Left ventricle myocardium superior (tissue), 1 donor: Measurements from ENCODE around the gene TNFRSF21. TPM values are rescaled to one million over a fixed set of nuclear protein-coding genes. Genes with fewer than 3 reads are reported as not detected.
A peak's percentile ranks its signal among the peaks of the same experiment; 100 is the strongest.
"Not testable (repeated sequence)": the region's sequence is repeated elsewhere in the genome, so short reads cannot be mapped to it uniquely, and the experiment has no call there.

Source experiments
- ATAC-seq: fragments of 200-7000 bp; cut with Tn5 transposase; one replicate; pipeline ENCODE4 v1.9.1; 2020; ENCODE audit warnings: mild to moderate bottlenecking, moderate library complexity
- DNase-seq: peaks from one replicate; pipeline ENCODE4 v3.0.0-alpha.2; 2020
- intact Hi-C: fragments of 100-400 bp; cut with micrococcal nuclease; formaldehyde crosslinking; loops from one replicate; pipeline ENCODE4 v1.11.0; 2022
- total RNA-seq: library from RNA; stranded (reverse); fragmentation: NEBNext Ultra II Directional; extraction: Animal tissue kit (Norgen Biotek cat#: 25700); gene quantifications from one replicate; pipeline ENCODE4 v1.2.1, GENCODE V29; 2021
- donor health status: DM: no; HTN: yes; CAD: no; lungs with severe emphysema.

Gene TNFRSF21
- total RNA-seq, 1 donor from 2014 or later = 9.3 TPM

- intact Hi-C loops = no loop called here
- DNase-seq = no peak
- ATAC-seq = no peak
Measured at GRCh38 chr6:47238456-47238995, 71.2 kb downstream of the TNFRSF21 start.

- intact Hi-C loops = no loop called here
- no peak for DNase-seq
- no peak for ATAC-seq
Measured at GRCh38 chr6:47237196-47237595, 72.5 kb downstream of the TNFRSF21 start.

- intact Hi-C loops = no loop called here
- DNase-seq = peak; percentile 40
- ATAC-seq = peak; percentile 85
Measured at GRCh38 chr6:47235964-47236760, 73.5 kb downstream of the TNFRSF21 start.

GRCh38 chr6:47235421-47235820, 74.3 kb downstream of the TNFRSF21 start:
- DNase-seq (no peak), ATAC-seq (peak; percentile 27)
- intact Hi-C loops = no loop called here

GRCh38 chr6:47234266-47234933, 75.3 kb downstream of the TNFRSF21 start:
- ATAC-seq (no peak), DNase-seq (no peak)
- intact Hi-C loops = no loop called here

- DNase-seq = no peak
- no peak for ATAC-seq
- intact Hi-C loops = no loop called here
Measured at GRCh38 chr6:47231151-47231550, 78.6 kb downstream of the TNFRSF21 start.

GRCh38 chr6:47230579-47230978, 79.1 kb downstream of the TNFRSF21 start:
- DNase-seq (no peak), ATAC-seq (no peak)
- intact Hi-C loops = no loop called here

GRCh38 chr6:47229255-47229654, 80.5 kb downstream of the TNFRSF21 start:
- ATAC-seq (no peak), DNase-seq (no peak)
- intact Hi-C loops = no loop called here

GRCh38 chr6:47228093-47228492, 81.6 kb downstream of the TNFRSF21 start:
- intact Hi-C loops, ATAC-seq, DNase-seq: not testable (repeated sequence)

- intact Hi-C loops, ATAC-seq, DNase-seq: not testable (repeated sequence)
Measured at GRCh38 chr6:47223251-47223650, 86.5 kb downstream of the TNFRSF21 start.

GRCh38 chr6:47221565-47221964, 88.1 kb downstream of the TNFRSF21 start:
- no peak for DNase-seq
- no peak for ATAC-seq
- intact Hi-C loops = no loop called here

GRCh38 chr6:47209632-47210031, 100.1 kb downstream of the TNFRSF21 start:
- DNase-seq = no peak
- ATAC-seq = no peak

GRCh38 chr6:47207261-47207660, 102.4 kb downstream of the TNFRSF21 start:
- DNase-seq = no peak
- no peak for ATAC-seq
- intact Hi-C loops = no loop called here

More at GRCh38 chr6:47209632-47210031, 100.1 kb downstream of the TNFRSF21 start:
- intact Hi-C loops = no loop called here

GRCh38 chr6:47206626-47207025, 103.1 kb downstream of the TNFRSF21 start:
- no peak for DNase-seq
- no peak for ATAC-seq
- intact Hi-C loops = no loop called here

- ATAC-seq (peak; percentile 22), DNase-seq (no peak)
- intact Hi-C loops = no loop called here
Measured at GRCh38 chr6:47203938-47204611, 105.6 kb downstream of the TNFRSF21 start.

GRCh38 chr6:47203266-47203937, 106.3 kb downstream of the TNFRSF21 start:
- ATAC-seq (no peak), DNase-seq (no peak)
- intact Hi-C loops = no loop called here

- no peak for ATAC-seq
- DNase-seq = no peak
- intact Hi-C loops = no loop called here
Measured at GRCh38 chr6:47202644-47203205, 107.0 kb downstream of the TNFRSF21 start.

GRCh38 chr6:47200536-47201334, 109.0 kb downstream of the TNFRSF21 start:
- no peak for ATAC-seq
- DNase-seq = no peak
- intact Hi-C loops = no loop called here
